HepG2 (cell line): ENCODE data around the gene PRSS8. TPM values are rescaled to one million over a fixed set of nuclear protein-coding genes. Genes with fewer than 3 reads are reported as not detected.

Source experiments
- ATAC-seq: fragments of 200-7000 bp; cut with Tn5 transposase; 3 replicates; pipeline ENCODE4 v1.9.1; 2020; ENCODE audit warnings: mild to moderate bottlenecking, moderate library complexity
- BruUV-seq: library from RNA; stranded (reverse); fragments of 400-500 nt; replicated peaks from 2 replicates; lab custom pipeline; 2021; lab: Mats Ljungman, UMichigan
- CTCF ChIA-PET: fragments of 300-600 bp; formaldehyde crosslinking; extraction: SDS; loops from one replicate; lab custom pipeline; 2021; ENCODE audit warnings: low total read pairs, inconsistent platforms, low intra/inter-chr PET ratio; lab: Yijun Ruan, JAX
- POLR2A ChIA-PET: fragments of 350-600 bp; sonication (Branson Sonifier 250); formaldehyde crosslinking; loops from one replicate; lab custom pipeline; 2020; ENCODE audit warnings: antibody characterized with exemption, inconsistent platforms; lab: Yijun Ruan, JAX
- DNase-seq: peaks from one replicate; pipeline ENCODE4 v3.0.0-alpha.2; 2015; ENCODE audit warnings: low spot score
- FAIRE-seq: peaks from 3 replicates; lab custom pipeline; 2011; peaks lifted over from hg19 to GRCh38; lab: Jason Lieb, UNC
- H2AFZ ChIP-seq: one replicate; pipeline ENCODE4 v1.6.1; 2011; ENCODE audit warnings: low read length, inconsistent platforms
- H3K27ac ChIP-seq: fragments of 300-600 bp; 3 replicates; pipeline ENCODE4 v1.8.0; 2011; ENCODE audit warnings: mixed run types, mild to moderate bottlenecking, mixed read lengths, low read length, inconsistent platforms; ENCODE audit not compliant: insufficient read depth; ENCODE audit errors: extremely low read length
- H3K27me3 ChIP-seq, 2 experiments: fragments of 200-600 bp in 1 of 2; 2 replicates in 1 of 2; 3 replicates in 1 of 2; pipeline versions ENCODE4 v1.6.0 to v1.8.0; 2011; ENCODE audit warnings: low read length in 2 of 2, mild to moderate bottlenecking in 2 of 2, moderate library complexity in 2 of 2, inconsistent platforms in 1 of 2; ENCODE audit not compliant: insufficient read depth in 2 of 2, control insufficient read depth in 1 of 2
- H3K36me3 ChIP-seq, 2 experiments: fragments of 200-600 bp in 1 of 2; replicated peaks in 1 of 2; 2 replicates in 1 of 2; 3 replicates in 1 of 2; pipeline versions ENCODE4 v1.5.1 to v1.8.0; 2011; ENCODE audit warnings: low read length in 2 of 2, inconsistent platforms in 1 of 2; ENCODE audit not compliant: insufficient read depth in 2 of 2, control insufficient read depth in 1 of 2
- H3K4me1 ChIP-seq: 2 replicates; pipeline ENCODE4 v1.5.1; 2012; ENCODE audit warnings: low read length, inconsistent platforms; ENCODE audit not compliant: insufficient read depth
- H3K4me2 ChIP-seq: 2 replicates; pipeline ENCODE4 v1.6.0; 2011; ENCODE audit warnings: low read depth, low read length, inconsistent platforms
- H3K4me3 ChIP-seq, 3 experiments: fragments of 200-600 bp in 1 of 3; sonication (generic), shearing (Covaris generic) in 1 of 3; replicated peaks in 1 of 3; 2 replicates each; pipeline ENCODE4 v1.5.1; 2011 to 2016; ENCODE audit warnings: low read length in 3 of 3, inconsistent platforms in 2 of 3, low read depth in 2 of 3, mild to moderate bottlenecking in 2 of 3, control low read depth in 1 of 3, mixed read lengths in 1 of 3; ENCODE audit not compliant: insufficient read depth in 1 of 3
- H3K79me2 ChIP-seq: one replicate; pipeline ENCODE4 v1.6.1; 2011; ENCODE audit warnings: low read length, inconsistent platforms; ENCODE audit not compliant: insufficient read depth
- H3K9ac ChIP-seq: 2 replicates; pipeline ENCODE4 v1.6.0; 2011; ENCODE audit warnings: mild to moderate bottlenecking, low read depth, low read length, inconsistent platforms; ENCODE audit not compliant: insufficient read depth
- H3K9me3 ChIP-seq: 2 replicates; pipeline ENCODE4 v1.5.1; 2012; ENCODE audit warnings: mild to moderate bottlenecking, low read length
- H4K20me1 ChIP-seq: 2 replicates; pipeline ENCODE4 v1.6.0; 2011; ENCODE audit warnings: inconsistent platforms, mild to moderate bottlenecking, low read length, moderate library complexity; ENCODE audit not compliant: insufficient read depth
- CBX5 ChIP-seq: sonication (generic); formaldehyde crosslinking; IDR thresholded peaks from 2 replicates; pipeline ENCODE4 v1.4.0; 2020; ENCODE audit warnings: missing genetic modification reagents, borderline replicate concordance
- HOXA9 ChIP-seq: sonication (generic); formaldehyde crosslinking; IDR thresholded peaks from 2 replicates; pipeline ENCODE4 v1.8.1; 2022; ENCODE audit warnings: missing genetic modification reagents, mild to moderate bottlenecking, moderate library complexity, borderline replicate concordance
- MLX ChIP-seq: IDR thresholded peaks from 2 replicates; pipeline ENCODE4 v1.6.1; 2016
- NCOA5 ChIP-seq: sonication (generic); formaldehyde crosslinking; IDR thresholded peaks from 2 replicates; pipeline ENCODE4 v1.4.0; 2020; ENCODE audit warnings: missing genetic modification reagents
- NFATC3 ChIP-seq: sonication (generic); formaldehyde crosslinking; IDR thresholded peaks from 2 replicates; pipeline ENCODE4 v1.5.1; 2020; ENCODE audit warnings: mild to moderate bottlenecking, missing genetic modification reagents
- PAWR ChIP-seq: sonication (generic); formaldehyde crosslinking; IDR thresholded peaks from 2 replicates; pipeline ENCODE4 v1.4.0; 2020; ENCODE audit warnings: missing genetic modification reagents, mild to moderate bottlenecking, borderline replicate concordance
- RELA ChIP-seq: sonication (generic); formaldehyde crosslinking; IDR thresholded peaks from 2 replicates; pipeline ENCODE4 v1.4.0; 2020; ENCODE audit warnings: missing genetic modification reagents
- REXO4 ChIP-seq: sonication (generic); formaldehyde crosslinking; IDR thresholded peaks from 2 replicates; pipeline ENCODE4 v1.8.0; 2022; ENCODE audit warnings: missing genetic modification reagents, mild to moderate bottlenecking, borderline replicate concordance
- TBX2 ChIP-seq: sonication (generic); formaldehyde crosslinking; IDR thresholded peaks from 2 replicates; pipeline ENCODE4 v1.5.0; 2020; ENCODE audit warnings: missing genetic modification reagents, mild to moderate bottlenecking, borderline replicate concordance
- ZBTB40 ChIP-seq, 2 experiments: fragments of 450-650 bp in 1 of 2; sonication (generic) in 1 of 2; formaldehyde crosslinking in 1 of 2; IDR thresholded peaks; 2 replicates each; pipeline versions ENCODE4 v1.6.1 to v1.8.0; 2016 to 2022; ENCODE audit warnings: antibody characterized with exemption in 1 of 2, mild to moderate bottlenecking in 1 of 2, missing genetic modification reagents in 1 of 2
- ZFP91 ChIP-seq: sonication (generic); formaldehyde crosslinking; IDR thresholded peaks from 2 replicates; pipeline ENCODE4 v1.9.0; 2022; ENCODE audit warnings: missing genetic modification reagents, mild to moderate bottlenecking, borderline replicate concordance
- ZNF256 ChIP-seq: sonication (generic); formaldehyde crosslinking; conservative IDR thresholded peaks from 2 replicates; pipeline ENCODE4 v1.4.0; 2020; ENCODE audit warnings: missing genetic modification reagents
- WGBS: methylation state at CpG from one replicate; pipeline ENCODE4 v1.1.6; 2017; ENCODE audit warnings: low lambda C conversion rate; 5-methylcytosine and 5-hydroxymethylcytosine counted together
- in situ Hi-C: cut with HindIII; loops from 2 replicates; pipeline ENCODE4 v1.10.0; 2017; ENCODE audit warnings: low pct_unique_long_range_greater_than_20kb; ENCODE audit not compliant: extremely low pct_ligation_motif_present
- intact Hi-C: fragments of 100-400 bp; cut with micrococcal nuclease; formaldehyde crosslinking; loops from one replicate; pipeline ENCODE4 v1.10.0; 2022; ENCODE audit not compliant: unreplicated experiment
- polyA plus RNA-seq, 8 experiments: library from polyadenylated mRNA; depleted of rRNA in 3 of 8; stranded (reverse) in 7 of 8; unstranded in 1 of 8; fragments of >200 nt; fragmentation: Illumina TruSeq in 4 of 8; extraction: Trizol in 4 of 8; gene quantifications; 2 replicates each; pipeline versions ENCODE4 v1.2.1 to v1.2.3, GENCODE V29; 2011 to 2016; ENCODE audit warnings: low read depth in 4 of 8, missing spikeins in 1 of 8, mixed read lengths in 1 of 8; ENCODE audit not compliant: insufficient read depth in 1 of 8
- total RNA-seq, 5 experiments: library from RNA; depleted of rRNA; stranded (reverse); fragments of >200 nt; fragmentation: Illumina TruSeq; extraction: Trizol; gene quantifications; 2 replicates each; pipeline ENCODE4 v1.2.3, GENCODE V29; 2016; ENCODE audit warnings: low read depth in 1 of 5

Gene PRSS8
- total and polyA plus RNA-seq, 2 of the 13 experiments (the other 11 are each of a cell fraction or from before 2014, with no cell fraction given), result 2.6 to 7.2 TPM

GRCh38 chr16:31082368-31083045, 53.0 kb downstream of the PRSS8 start:
- no peak overlapping the region for H3K27ac ChIP-seq
- ATAC-seq, result peak; percentile 6
- no peak overlapping the region for H3K4me2 ChIP-seq
- WGBS, result 95% methylated on average over 14 of the region's 14 CpGs
- in situ Hi-C loops (no loop called here), intact Hi-C loops (no loop called here)
- no peaks in the 10 kb centered on the region for H4K20me1 ChIP-seq
- H3K36me3 ChIP-seq, result peaks cover 25 to 37% of the 10 kb centered on the region in 2 experiments
- DNase-seq, result no peak
- no TSS peak for BruUV-seq
- no peaks in the 10 kb centered on the region for H3K9me3 ChIP-seq
- ChIA-PET CTCF (no interaction called here), POLR2A (no interaction called here)
- FAIRE-seq, result no peak
- no peak overlapping the region for H2AFZ ChIP-seq
- H3K79me2 ChIP-seq, result no peaks in the 10 kb centered on the region
- no peaks in the 10 kb centered on the region for H3K4me1 ChIP-seq
- no peak overlapping the region for H3K4me3 ChIP-seq
- H3K27me3 ChIP-seq, result no peaks in the 10 kb centered on the region
- no peak overlapping the region for H3K9ac ChIP-seq
- TF ChIP-seq NCOA5 (no peak), NFATC3 (CRISPR knock-in tag) (no peak), RELA (no peak), REXO4 (CRISPR knock-in tag) (no peak), ZNF256 (CRISPR knock-in tag) (no peak), CBX5 (CRISPR knock-in tag) (no peak), TBX2 (CRISPR knock-in tag) (0 out of 2 replicates have a peak, but pooled peaks have one; percentile 32), MLX (no peak), HOXA9 (CRISPR knock-in tag) (no peak), ZBTB40 (IDR thresholded peaks at IDR 0.05) (no peak), ZBTB40 (CRISPR knock-in tag; IDR thresholded peaks at IDR 0.05) (no peak), PAWR (CRISPR knock-in tag) (no peak), ZFP91 (CRISPR knock-in tag) (no peak)
